GM21526 (cell line): ENCODE results near the gene CHRM1.

Experiments used
- ATAC-seq: cut with Tn5 transposase; IDR thresholded peaks from one replicate; pipeline ENCODE4 v1.9.1; 2021; ENCODE audit warnings: moderate library complexity; ENCODE audit not compliant: unreplicated experiment, low FRiP score

Gene CHRM1

DNA sequence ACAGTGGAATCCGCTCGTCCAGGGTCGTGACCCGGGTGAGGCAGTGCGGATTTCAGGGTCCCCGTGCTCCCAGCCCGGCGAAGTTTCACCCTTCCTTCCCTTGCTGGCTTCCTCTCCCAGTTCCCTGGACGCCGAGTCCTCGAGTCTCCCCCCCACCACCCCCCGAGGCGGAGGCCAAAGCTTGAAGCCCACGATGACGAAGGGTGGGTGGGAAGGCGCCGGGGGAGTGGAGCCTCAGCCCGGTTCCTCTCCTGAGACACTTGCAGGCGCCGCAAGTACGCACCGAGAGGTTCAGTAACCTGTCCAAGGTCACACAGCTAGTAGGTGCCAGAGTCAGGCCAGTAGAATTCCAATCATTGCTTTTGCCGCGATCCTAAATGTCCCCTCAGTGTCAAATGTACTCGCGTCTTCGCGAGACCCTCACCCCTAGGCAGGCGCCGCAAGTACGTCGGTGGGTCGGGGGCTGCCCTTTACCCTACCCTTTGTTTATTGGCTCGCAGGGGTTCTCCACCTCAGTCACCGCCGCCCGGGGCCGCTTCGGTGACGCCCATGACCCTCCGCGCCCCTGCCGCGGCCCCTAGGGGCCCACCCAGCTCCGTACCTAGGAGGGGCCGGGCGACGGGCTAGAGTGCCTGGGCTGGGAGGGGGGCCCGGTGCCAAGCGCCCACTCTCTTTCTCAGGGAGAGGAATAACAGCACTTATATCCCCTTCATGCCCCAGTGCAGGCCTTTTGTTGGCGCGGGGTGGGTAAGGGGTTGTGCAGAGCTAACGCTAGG is 5.7 kb upstream of the CHRM1 start:
- no peak for ATAC-seq

DNA sequence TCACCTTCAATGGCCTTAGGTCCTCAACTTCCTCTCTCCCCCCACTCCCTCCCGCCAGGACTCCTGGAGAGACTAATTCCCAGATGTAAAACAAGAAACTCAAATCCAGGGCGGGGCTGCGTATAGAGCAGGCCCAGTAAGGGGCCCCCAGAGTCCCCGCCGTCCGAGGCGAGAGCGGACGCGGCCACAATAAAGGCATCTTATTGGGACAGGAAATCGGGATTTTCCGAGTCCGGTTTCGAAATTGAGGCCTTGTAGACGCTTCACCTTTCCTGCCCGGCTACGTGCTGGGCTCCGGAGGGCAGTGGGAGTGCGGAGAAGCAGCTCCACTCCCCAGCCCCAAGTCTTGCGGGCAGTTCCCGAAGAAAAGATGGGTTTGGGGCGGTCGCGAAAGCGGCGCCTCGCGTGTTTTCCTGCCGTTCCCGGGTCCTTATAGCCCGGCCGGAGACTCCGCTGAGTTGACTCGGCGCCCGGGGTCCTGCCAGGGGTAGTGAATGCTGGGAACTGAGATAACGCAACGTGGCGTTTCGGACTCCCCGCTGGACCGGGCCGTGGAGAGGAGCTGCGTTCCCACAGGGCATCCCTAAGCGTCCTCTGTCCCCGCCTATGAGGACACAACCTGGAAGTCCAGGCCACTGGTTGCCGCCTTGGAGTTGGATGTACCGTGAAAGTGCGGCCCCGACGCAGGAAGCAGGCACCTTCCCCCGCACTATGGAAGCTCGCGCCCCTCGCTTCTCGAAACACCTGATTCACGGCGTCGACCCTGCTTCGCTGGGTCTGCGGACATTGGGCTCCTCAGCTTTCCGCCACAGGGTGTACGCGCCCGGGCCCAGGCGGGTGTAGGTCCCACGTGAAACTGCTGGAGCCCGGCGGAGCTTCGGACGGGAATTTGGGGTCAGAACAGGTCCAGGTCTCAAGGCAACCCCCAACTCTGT is 4.8 kb upstream of the CHRM1 start:
- no peak for ATAC-seq

DNA sequence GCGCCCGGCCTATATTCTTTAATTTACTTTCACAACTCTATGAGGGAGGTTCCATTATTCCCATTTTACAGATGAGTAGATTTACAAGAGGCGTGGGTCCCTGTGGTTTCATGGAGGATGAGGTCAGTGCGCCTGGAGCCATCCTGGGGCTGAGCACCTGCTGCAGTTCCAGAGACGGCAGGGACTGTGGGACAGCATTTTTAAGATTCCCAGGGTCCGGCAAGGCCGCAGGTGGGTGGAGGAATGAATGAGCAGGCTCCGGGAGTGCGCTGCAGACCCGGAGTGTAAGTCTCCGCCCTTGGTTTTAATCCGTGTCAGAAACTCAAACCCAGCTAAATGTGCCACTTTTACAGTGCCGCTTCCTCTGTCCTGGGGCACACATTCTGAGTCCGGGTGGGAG is 4.1 kb upstream of the CHRM1 start:
- ATAC-seq, result no peak

DNA sequence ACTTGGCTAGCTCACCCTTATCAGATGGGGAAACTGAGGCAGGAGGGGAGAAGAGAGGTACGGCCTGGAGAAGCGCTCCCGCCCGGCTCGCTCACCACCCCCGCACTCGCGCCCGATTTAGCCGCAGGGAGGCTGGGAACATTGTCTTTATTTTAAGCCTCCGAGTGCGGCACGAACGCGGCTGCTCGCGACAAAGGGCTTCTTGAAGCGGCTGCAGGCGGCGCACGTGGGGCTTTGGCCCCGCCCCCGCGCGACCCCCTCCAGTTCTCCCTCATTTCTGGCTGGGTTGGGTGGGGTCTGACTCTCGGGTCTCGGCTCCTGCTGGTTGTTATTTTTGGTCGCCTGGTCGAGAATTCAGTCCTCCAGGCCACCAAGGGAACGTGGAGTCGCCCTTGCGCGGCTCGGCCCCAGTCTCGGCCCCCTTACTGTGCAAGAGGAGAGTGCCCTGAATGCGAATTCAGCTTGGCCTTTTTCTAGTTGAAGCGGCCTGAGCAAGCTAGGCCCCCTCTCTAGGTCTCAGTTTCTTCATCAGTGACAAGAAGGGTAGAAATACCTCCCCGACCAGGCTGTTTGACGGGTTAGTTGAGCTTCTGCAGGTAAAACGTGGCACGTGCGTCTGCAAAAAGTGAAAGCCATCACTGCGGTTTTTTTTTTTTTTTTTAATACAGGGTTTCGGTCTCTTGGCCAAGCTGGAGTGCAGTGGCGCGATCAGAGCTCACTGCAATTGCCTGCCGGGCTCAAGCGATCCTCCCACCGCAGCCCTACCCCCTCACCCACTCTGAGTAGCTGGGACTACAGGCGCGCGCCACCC is 2.6 kb upstream of the CHRM1 start:
- no peak for ATAC-seq

DNA sequence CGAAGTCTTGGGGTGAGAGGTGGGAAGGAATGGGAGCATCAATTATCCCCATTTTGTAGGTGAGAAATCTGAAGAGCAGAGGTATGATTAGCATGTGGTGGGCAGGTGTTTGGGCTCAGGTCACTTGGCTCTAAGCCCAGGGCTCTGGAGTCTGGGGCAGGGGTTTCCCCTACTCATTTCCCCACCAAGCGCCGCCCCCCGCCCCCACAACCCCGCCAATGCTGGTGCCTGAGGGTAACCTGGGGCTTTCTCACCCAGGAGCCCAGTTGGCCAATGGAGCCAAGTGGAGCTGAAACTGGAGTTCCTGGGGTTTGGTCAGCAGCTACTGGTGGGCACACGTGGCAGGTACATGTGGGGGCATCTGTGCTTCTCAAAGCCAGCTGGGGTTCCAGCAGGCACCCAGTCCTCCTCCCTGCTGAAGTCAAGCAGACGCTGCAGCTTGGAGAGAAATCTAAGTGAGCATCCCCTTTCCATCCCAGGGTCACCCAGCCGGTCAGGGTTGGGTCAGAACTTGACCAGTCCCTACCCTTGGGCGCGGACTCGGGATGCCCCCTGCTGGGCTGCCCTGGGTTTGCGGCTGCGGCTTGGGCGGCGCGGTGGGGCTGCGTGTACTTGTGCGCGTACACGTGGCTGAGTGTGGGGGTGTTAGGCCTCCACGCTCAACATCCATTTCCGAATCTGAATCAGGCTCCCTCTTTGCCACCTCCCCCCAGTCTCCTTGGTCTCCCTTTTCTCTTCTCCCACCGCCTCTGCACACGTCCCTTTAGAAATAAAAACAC is 1.7 kb upstream of the CHRM1 start:
- ATAC-seq, result no peak

DNA sequence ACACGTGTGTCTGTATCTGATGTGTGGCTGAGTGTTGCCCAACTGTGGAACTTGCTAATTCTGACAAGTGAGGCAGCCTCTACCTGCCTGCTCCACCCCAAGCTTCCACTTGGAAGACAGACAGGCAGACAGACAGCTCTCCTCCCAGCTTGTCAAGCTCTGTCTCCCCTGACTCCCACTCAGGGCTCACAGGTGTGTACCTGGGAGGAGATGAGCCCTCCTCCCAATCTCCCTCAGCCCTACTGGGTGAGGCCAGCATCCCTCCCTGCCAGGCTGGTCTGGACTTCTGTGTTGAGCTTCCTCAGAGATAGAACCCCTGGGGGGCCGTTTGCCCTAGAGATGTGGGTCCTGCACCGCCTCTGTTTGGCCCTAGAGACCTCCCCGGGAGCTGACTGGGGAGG is 1.0 kb upstream of the CHRM1 start:
- no peak for ATAC-seq

DNA sequence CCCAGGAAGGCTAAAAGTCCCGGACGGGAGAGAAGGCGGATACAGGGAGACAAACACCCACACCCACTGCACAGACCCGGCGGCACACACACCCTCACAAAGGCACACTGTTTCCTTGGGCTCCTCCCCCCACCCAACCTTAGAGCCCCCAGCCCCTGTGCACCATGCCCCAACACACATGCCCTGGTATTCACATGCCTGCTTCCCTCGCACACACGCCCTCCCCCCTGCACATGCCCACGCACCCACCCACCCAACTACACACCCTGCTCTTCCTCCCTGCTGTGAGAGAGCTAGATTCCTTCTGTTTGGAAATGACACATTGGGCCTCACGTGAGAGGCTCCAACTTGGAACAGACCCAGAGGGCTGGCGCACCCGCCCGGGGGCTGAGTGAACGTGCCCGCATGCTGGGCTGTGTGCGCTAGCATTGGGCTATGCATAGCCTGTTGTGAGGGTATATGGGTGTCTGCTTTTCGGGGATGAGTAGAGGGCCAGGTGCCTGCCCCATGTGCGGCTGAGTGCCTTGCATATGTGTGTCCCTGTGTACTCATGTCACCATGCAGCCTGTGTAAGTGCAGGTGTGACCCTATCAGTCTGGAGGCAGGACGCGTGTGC is 518 bp upstream of the CHRM1 start:
- no peak for ATAC-seq

DNA sequence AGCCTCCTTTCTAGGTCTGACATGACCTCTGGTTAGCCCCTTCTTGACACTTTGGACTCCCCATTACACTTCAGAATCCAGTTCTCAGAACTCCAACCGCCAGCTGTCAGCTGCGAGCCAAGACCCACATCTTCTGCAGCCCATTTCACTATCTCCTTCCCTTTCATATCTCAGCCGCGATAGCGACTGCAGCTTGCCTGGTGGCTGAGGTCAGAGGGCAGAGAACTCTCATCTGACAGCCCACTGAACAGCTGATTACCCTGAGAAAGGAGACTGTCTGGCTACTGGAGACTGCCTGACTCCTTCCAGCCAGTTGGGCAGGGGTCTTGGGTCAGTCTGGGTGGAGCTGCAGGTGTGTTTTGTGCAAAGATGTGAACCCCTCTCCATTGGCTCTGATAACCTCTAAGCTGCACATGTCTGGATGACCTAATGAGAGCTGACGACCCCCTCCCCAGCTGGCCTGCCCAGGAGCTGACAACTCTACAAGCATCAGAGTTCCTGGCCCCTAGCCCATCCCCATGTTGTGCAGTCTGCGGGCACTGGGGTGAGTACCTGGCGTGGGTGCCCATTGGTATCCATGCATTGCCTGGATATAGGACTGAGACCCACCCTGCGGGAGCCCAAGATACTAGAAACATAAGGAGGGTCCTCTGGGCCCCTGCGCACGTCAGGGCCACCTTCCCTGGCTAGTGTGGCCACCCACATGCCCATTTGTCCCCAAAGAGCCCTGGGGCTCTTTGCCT is 1.1 kb downstream of the CHRM1 start:
- no peak for ATAC-seq

DNA sequence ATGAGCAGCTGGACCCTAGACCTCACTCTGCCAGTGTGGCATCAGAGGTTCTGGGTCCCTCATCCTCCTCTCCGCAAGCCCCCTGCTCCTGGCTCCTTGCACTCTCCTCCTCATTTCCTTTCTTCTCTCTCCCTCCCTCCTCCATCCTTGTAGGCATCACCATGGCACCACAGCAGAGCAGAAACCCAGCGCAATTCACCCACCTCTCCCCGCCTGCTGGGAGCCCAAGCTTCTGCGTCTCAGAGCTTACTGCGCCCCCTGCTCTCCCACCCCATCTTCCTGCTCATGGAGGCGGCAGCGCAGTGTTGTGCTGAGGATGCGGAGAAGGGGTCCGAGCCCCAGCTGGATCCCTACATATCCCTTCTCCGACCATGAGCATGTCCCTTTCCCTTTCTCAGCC is 1.7 kb downstream of the CHRM1 start:
- ATAC-seq, result no peak

DNA sequence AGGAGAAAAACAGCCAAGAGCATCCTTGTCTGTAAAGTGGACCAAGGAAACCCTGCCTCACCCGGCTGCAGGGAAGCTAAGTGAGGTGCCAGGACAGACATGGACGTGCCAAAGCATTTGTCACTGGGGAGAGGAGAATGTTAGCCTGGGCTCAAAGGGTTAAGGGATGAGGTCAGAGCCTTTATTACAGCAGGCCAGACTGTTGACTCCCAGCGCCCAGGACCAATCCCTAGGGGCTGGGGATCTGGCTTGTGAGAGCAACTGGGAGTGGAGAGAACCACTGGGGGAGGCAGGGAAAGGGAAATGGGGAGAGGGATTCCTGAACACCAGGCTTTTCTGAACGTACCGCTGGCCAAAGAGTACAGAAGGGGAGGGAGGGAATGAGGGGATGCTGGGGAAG is 2.6 kb downstream of the CHRM1 start:
- ATAC-seq, result no peak

DNA sequence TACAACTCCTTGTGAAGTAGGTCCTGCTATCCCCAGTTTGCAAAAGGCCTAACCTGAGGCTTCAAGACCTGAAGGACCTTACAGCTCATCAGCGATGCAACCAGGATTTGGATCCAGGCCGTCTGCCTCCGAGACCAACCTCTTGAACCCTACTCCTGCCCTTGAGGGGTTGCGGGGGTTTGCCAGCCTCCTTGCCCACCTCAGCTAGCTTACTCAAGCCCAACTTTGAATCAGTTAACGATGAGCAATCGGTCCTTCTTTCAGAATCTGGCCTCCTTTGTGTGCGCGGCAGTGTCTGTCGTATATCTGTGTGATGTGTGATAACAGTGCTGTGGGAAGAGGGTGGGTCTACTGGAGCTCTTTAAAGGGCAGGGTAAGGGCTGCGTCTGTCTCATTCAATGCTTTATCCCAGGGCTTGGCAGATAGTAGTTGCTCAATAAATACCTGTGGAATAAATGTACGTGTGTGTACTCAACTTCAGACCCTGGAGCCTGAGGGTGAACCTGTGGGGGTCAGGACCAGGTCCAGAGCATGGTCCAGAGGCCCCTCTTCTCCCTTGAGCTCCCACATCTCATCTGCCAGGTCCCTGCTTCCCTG is 3.2 kb downstream of the CHRM1 start:
- no peak for ATAC-seq

DNA sequence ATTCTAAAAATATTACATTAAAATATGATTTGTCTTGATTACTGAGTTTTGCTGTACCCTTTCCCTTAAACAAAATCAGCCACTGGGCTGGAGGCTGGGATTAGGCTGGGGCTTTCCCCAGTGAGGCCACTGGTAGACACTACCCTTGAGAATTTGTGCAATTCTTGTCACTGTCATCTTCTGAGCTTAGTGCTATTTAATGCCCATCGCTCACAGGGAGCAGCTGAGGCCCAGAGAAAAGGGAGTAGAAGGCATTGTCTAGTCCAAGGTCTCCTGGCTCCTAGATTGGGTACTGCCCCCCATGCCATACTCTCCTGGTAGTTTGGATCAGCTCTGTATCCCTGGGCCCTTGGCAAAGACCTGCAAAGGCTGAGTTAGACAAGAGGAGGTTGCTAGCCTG is 6.7 kb downstream of the CHRM1 start:
- ATAC-seq, result no peak

DNA sequence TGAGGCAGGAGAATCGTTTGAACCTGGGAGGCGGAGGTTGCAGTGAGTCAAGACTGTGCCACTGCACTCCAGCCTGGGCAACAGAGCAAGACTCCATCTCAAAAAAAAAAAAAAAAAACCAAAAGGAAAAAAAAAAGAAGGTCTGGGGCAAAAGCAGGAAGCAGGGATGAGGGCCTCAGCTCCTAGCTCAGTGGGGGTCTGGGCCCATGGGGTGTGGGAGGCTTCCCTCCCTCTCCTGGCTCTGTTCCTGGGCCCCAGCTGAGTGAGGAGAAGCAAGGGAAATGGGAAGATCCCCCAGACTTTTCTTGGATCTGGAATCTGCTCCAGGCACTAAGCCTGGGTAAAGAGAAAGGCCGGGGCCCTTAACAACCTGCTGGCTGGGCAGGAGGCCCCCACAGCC is 8.9 kb downstream of the CHRM1 start:
- ATAC-seq, result no peak

DNA sequence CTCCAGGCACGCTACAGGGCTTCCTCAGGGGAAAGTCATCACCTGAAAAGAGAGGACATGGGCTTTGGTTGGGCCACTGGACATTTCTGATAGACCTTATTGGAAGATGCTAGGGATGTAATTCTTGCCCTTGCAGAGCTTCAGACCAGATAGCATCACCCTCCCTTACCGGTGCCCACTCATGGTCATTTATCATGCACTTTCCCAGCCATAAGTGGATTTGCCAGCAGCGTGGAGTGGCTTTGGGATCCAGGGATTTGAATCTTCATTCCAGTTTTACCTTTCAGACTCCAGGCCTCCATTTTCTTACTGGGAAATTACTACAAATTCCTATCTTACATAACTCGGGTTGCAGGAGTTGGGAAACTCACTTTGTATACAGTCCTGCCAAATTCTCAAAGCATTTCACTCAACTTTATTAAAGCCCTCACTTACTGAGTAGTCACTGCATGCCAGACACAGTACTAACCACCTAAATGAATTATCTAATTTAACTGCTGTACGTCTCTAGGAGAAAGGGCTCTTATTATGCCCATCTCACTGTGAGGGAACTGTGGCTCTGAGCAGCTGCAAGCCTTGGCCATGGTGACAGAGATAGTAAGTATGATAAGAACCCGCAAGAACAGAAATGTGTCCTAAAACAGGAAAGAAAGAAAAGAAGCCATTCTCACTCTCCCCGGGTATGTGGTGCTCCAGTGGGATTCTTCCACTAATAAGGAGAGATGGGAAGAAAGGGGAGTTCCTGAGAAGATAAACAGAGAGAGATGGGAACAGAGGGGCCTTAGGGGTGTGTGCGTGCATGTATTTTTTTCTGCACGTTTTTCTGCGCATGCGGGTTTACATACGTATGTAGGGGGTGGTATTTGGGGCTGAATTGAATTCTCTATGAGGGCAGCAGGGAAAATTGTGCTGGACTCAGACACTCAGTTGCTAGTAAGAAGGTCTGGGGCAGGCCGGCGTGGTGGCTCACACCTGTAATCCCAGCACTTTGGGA is 9.7 kb downstream of the CHRM1 start:
- no peak for ATAC-seq

DNA sequence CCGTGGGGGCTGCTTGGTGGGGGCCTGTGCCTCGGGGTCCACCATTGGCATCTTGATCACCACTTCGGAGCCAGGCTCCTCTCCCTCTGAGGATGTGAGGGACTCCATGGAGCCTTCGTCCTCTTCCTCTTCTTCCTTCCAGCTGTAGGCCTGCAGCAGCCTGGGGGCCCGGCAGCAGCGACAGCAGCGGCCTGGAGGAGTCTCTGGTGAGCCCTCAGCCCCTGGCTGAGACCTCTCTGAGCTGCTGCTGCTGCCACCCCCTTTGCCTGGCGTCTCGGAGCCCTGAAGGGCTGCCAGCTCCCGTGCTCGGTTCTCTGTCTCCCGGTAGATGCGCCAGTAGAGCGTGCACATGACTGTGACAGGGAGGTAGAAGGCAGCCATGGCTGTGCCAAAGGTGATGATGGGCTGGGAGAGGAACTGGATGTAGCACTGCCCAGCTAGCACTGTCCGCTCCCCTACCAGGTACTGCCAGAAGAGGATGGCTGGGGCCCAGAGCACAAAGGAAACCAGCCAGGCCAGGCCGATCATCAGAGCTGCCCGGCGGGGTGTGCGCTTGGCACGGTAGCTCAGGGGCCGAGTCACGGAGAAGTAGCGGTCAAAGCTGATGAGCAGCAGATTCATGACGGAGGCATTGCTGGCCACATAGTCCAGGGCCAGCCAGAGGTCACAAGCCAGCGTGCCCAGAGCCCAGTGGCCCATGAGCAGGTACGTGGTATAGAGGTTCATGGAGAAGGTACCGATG is 10.9 kb downstream of the CHRM1 start:
- no peak for ATAC-seq

DNA sequence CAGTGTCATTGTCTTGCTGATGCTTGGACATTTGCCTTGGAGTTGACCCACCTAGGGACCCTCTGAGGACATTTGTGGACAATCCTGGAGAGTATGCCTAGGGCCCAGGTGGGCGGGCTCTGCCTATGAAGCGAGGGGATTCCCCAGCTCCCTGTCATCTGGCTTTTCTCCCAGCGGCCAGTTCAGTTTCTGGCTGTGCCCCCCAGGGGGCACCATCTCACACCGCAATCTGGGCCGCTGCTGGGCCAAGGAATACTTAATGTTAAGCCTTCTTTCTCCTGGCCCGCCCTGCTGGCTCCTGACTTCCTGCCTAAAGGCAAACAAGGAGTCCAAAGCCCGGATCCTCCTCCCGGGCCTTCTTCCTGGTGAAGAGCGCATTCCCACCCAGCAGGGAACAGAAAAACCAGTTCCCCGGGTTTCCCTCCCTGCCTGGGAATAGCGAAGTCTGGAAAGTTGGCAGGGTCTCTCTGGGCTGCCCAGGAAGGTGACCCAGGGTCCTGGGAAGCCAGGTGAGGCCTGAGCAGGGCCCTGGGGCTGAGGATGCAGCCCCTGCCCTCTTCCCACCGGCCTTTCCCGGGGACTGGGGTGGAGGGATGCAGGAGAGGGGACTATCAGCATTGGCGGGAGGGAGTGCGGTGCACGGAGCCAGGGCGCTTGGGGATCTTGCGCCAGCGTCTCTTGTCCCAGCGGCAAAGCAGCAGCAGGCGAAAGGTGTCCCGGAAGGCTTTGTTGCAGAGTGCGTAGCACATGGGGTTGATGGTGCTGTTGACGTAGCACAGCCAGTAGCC is 11.9 kb downstream of the CHRM1 start:
- no peak for ATAC-seq
